ENCODE results near the gene TTC38.

DNA sequence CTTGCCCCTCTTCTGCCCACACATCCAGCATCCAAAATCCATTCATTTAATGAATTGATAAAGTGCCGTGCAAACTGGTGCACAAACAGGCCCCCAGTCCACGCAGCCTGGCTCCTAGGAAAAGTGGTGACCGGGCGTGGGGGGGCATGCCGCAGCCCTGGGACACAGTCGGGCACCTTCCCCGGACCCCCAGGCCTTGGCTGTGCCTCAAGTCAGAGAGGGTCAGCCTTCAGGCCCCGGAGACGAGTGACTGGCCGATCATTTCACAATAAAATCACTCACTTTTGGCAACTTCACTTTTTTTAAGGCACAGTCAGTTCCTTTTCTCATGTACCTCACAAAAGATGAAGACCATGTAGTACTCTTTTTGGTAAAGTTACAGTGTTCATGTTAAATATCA lies 25.7 kb upstream of the TTC38 start:
- TF ChIP-seq, protein P1, sequence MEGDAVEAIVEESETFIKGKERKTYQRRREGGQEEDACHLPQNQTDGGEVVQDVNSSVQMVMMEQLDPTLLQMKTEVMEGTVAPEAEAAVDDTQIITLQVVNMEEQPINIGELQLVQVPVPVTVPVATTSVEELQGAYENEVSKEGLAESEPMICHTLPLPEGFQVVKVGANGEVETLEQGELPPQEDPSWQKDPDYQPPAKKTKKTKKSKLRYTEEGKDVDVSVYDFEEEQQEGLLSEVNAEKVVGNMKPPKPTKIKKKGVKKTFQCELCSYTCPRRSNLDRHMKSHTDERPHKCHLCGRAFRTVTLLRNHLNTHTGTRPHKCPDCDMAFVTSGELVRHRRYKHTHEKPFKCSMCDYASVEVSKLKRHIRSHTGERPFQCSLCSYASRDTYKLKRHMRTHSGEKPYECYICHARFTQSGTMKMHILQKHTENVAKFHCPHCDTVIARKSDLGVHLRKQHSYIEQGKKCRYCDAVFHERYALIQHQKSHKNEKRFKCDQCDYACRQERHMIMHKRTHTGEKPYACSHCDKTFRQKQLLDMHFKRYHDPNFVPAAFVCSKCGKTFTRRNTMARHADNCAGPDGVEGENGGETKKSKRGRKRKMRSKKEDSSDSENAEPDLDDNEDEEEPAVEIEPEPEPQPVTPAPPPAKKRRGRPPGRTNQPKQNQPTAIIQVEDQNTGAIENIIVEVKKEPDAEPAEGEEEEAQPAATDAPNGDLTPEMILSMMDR (tag by site-specific recombination; IDR thresholded peaks at IDR 0.05) = no peak
- TF ChIP-seq, protein P2, sequence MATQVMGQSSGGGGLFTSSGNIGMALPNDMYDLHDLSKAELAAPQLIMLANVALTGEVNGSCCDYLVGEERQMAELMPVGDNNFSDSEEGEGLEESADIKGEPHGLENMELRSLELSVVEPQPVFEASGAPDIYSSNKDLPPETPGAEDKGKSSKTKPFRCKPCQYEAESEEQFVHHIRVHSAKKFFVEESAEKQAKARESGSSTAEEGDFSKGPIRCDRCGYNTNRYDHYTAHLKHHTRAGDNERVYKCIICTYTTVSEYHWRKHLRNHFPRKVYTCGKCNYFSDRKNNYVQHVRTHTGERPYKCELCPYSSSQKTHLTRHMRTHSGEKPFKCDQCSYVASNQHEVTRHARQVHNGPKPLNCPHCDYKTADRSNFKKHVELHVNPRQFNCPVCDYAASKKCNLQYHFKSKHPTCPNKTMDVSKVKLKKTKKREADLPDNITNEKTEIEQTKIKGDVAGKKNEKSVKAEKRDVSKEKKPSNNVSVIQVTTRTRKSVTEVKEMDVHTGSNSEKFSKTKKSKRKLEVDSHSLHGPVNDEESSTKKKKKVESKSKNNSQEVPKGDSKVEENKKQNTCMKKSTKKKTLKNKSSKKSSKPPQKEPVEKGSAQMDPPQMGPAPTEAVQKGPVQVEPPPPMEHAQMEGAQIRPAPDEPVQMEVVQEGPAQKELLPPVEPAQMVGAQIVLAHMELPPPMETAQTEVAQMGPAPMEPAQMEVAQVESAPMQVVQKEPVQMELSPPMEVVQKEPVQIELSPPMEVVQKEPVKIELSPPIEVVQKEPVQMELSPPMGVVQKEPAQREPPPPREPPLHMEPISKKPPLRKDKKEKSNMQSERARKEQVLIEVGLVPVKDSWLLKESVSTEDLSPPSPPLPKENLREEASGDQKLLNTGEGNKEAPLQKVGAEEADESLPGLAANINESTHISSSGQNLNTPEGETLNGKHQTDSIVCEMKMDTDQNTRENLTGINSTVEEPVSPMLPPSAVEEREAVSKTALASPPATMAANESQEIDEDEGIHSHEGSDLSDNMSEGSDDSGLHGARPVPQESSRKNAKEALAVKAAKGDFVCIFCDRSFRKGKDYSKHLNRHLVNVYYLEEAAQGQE (tag by site-specific recombination; IDR thresholded peaks at IDR 0.05) = no peak
